ENCODE results near the gene MTUS2. TPM values are rescaled to one million over a fixed set of nuclear protein-coding genes. Genes with fewer than 3 reads are reported as not detected.

MTUS2 gene
- total and polyA plus RNA-seq, 2 experiments from 2014 or later, result 0.27 to 0.38 TPM

- H3K36me3 ChIP-seq (ENCODE audit: insufficient read depth), result peaks cover 30% of the 10 kb centered on the region
- no peak overlapping the region for H3K4me3 Mint-ChIP-seq
- H3K4me2 ChIP-seq, result no peak overlapping the region
- ATAC-seq (no peak), DNase-seq (ENCODE audit: low spot score) (no peak)
- H3K4me3 ChIP-seq, result no peak overlapping the region
- H3K36me3 Mint-ChIP-seq (ENCODE audit: low read depth), result peaks cover 73% of the 10 kb centered on the region
- H3K27me3 ChIP-seq (ENCODE audit: insufficient read depth), result no peaks in the 10 kb centered on the region
- H3K4me1 Mint-ChIP-seq, result peaks cover 32% of the 10 kb centered on the region
- TF ChIP-seq ZNF114 (CRISPR knock-in tag; IDR thresholded peaks at IDR 0.05) (no peak), ETS1 (IDR thresholded peaks at IDR 0.05) (no peak), EZH2 (IDR thresholded peaks at IDR 0.05; ENCODE audit: low read depth, unreplicated experiment) (no peak), ZNF331 (CRISPR knock-in tag; IDR thresholded peaks at IDR 0.05; ENCODE audit: low read depth) (no peak), ZNF462 (CRISPR knock-in tag; IDR thresholded peaks at IDR 0.05) (no peak), STAT1 (IDR thresholded peaks at IDR 0.05; ENCODE audit: unreplicated experiment) (no peak), NANOG (IDR thresholded peaks at IDR 0.05; ENCODE audit: borderline replicate concordance) (no peak), EZH2phosphoT487 (IDR thresholded peaks at IDR 0.05; ENCODE audit: unreplicated experiment) (no peak), POLR2AphosphoS5 (IDR thresholded peaks at IDR 0.05; ENCODE audit: low read depth) (no peak), CTCF (conservative IDR thresholded peaks at IDR 0.05; ENCODE audit: low read depth in 2 of 2) (no peak), CREB1 (CRISPR knock-in tag; IDR thresholded peaks at IDR 0.05; ENCODE audit: low read depth) (no peak), REST (IDR thresholded peaks at IDR 0.05; ENCODE audit: unreplicated experiment) (no peak), JUNB (IDR thresholded peaks at IDR 0.05; ENCODE audit: unreplicated experiment) (no peak)
- no peaks in the 10 kb centered on the region; the same call in 2 of the 3 replicates for H3K9me3 Mint-ChIP-seq
- H3F3A ChIP-seq (replicated peaks; ENCODE audit: low read depth), result no peaks in the 10 kb centered on the region
- peaks cover 4% of the 10 kb centered on the region for H3K27me3 Mint-ChIP-seq (ENCODE audit: insufficient read depth, low read depth, poor library complexity)
- H2AFZ ChIP-seq, result no peak overlapping the region
- H4K20me1 ChIP-seq (replicated peaks; ENCODE audit: insufficient read depth), result peaks cover 74% of the 10 kb centered on the region
- H3K79me2 ChIP-seq (replicated peaks; ENCODE audit: insufficient read depth), result peaks cover 99% of the 10 kb centered on the region
- no peak overlapping the region for H3K27ac Mint-ChIP-seq
- no peak overlapping the region for H3K27ac ChIP-seq (ENCODE audit: low read depth)
- no peaks in the 10 kb centered on the region for H3K9me2 ChIP-seq (ENCODE audit: insufficient read depth)
- H3K4me1 ChIP-seq (ENCODE audit: insufficient read depth), result peaks cover 13% of the 10 kb centered on the region
Observed at GRCh38 chr13:29551214-29551613, 731.1 kb downstream of the MTUS2 start.
